A549 (cell line): Measurements from ENCODE around the gene TFE3.
A peak's percentile ranks its signal among the peaks of the same experiment; 100 is the strongest.

Experiments used
- CEBPB ChIP-seq, 2 experiments: fragments of >200 bp in 1 of 2; sonication (Bioruptor Twin) in 1 of 2; formaldehyde crosslinking in 1 of 2; IDR thresholded peaks; 2 replicates each; pipeline ENCODE4 v1.6.1; 2012 to 2016
- CTCF ChIP-seq: fragments of >200 bp; sonication (Bioruptor Twin); formaldehyde crosslinking; IDR thresholded peaks from 3 replicates; pipeline ENCODE4 v1.5.1; 2016
- NR3C1 ChIP-seq: fragments of >200 bp; sonication (Bioruptor Twin); formaldehyde crosslinking; IDR thresholded peaks from 3 replicates; pipeline ENCODE4 v1.6.1; 2017
- PHF8 ChIP-seq: fragments of 200-600 bp; sonication (generic); IDR thresholded peaks from 2 replicates; pipeline ENCODE4 v1.6.1; 2016; ENCODE audit warnings: low read depth, mild to moderate bottlenecking, antibody characterized with exemption, moderate library complexity, borderline replicate concordance
- POLR2A ChIP-seq: IDR thresholded peaks from 2 replicates; pipeline ENCODE4 v1.6.1; 2012; ENCODE audit warnings: mild to moderate bottlenecking, low read length
- RFX5 ChIP-seq: fragments of 450-650 bp; IDR thresholded peaks from 2 replicates; pipeline ENCODE4 v1.7.1; 2014; ENCODE audit warnings: antibody characterized with exemption, mild to moderate bottlenecking, moderate library complexity
- SMC3 ChIP-seq: fragments of >200 bp; sonication (Bioruptor Twin); formaldehyde crosslinking; IDR thresholded peaks from 3 replicates; pipeline ENCODE4 v1.6.1; 2018; ENCODE audit warnings: inconsistent platforms
- ZFP36 ChIP-seq: fragments of 450-650 bp; IDR thresholded peaks from 2 replicates; pipeline ENCODE4 v1.6.1; 2014; ENCODE audit warnings: borderline replicate concordance; ENCODE audit not compliant: partially characterized antibody

- TF ChIP-seq CEBPB (IDR thresholded peaks at IDR 0.05) (peak in 1 of 2 experiments; percentile 55; a peak in 2 of 4 replicates), CTCF (no peak), RFX5 (no peak), NR3C1 (no peak), ZFP36 (no peak), SMC3 (no peak), PHF8 (no peak; the same call in 1 of the 2 replicates), POLR2A (peak; percentile 69)
Measured at GRCh38 chrX:49002091-49002935, 40.8 kb downstream of the TFE3 start, which contains the start of gene GRIPAP1.
